Duodenal mucosa (tissue), 2 donors: ENCODE data around the gene CLDN15.

ENCODE experiments used
- H3K27ac ChIP-seq: one replicate; pipeline ENCODE4 v1.7.0; 2013; ENCODE audit warnings: low read depth, low read length
- H3K27me3 ChIP-seq, 2 donors: one replicate each; pipeline ENCODE4 v1.7.0; 2013; ENCODE audit warnings: low read length in 2 of 2, control low read depth in 1 of 2; ENCODE audit not compliant: insufficient read depth in 2 of 2, control insufficient read depth in 1 of 2
- H3K36me3 ChIP-seq, 2 donors: one replicate each; pipeline ENCODE4 v1.7.0; 2013; ENCODE audit warnings: low read length in 2 of 2, control low read depth in 1 of 2; ENCODE audit not compliant: insufficient read depth in 2 of 2, control insufficient read depth in 1 of 2
- H3K4me1 ChIP-seq, 2 donors: one replicate each; pipeline ENCODE4 v1.7.0; 2013; ENCODE audit warnings: low read length in 2 of 2, control low read depth in 1 of 2; ENCODE audit not compliant: insufficient read depth in 2 of 2, control insufficient read depth in 1 of 2
- H3K4me3 ChIP-seq, 2 donors: one replicate each; pipeline ENCODE4 v1.7.0; 2013; ENCODE audit warnings: low read length in 2 of 2, low read depth in 1 of 2
- H3K9ac ChIP-seq, 2 donors: one replicate each; pipeline ENCODE4 v1.7.0; 2013; ENCODE audit warnings: low read length in 2 of 2, low read depth in 1 of 2
- H3K9me3 ChIP-seq, 2 donors: one replicate each; pipeline ENCODE4 v1.7.0; 2013; ENCODE audit warnings: low read length in 2 of 2, control low read depth in 1 of 2; ENCODE audit not compliant: control insufficient read depth in 1 of 2

Gene CLDN15

GRCh38 chr7:101222275-101222830 lies 15.2 kb downstream of the CLDN15 start:
- Histone ChIP-seq H3K36me3 (peaks cover 8 to 34% of the 10 kb centered on the region in 2 donors), H3K4me3 (no peak overlapping the region), H3K9me3 (no peaks in the 10 kb centered on the region), H3K4me1 (peaks cover 17 to 19% of the 10 kb centered on the region in 2 donors), H3K27ac (no peak overlapping the region), H3K9ac (no peak overlapping the region), H3K27me3 (no peaks in the 10 kb centered on the region)

GRCh38 chr7:101220295-101220694 lies 17.3 kb downstream of the CLDN15 start:
- Histone ChIP-seq H3K9me3 (no peaks in the 10 kb centered on the region), H3K4me3 (no peak overlapping the region), H3K4me1 (peaks cover 26 to 34% of the 10 kb centered on the region in 2 donors), H3K27ac (no peak overlapping the region), H3K36me3 (peaks cover 8 to 30% of the 10 kb centered on the region in 2 donors), H3K9ac (no peak overlapping the region), H3K27me3 (no peaks in the 10 kb centered on the region)

GRCh38 chr7:101218236-101219125 lies 19.1 kb downstream of the CLDN15 start:
- Histone ChIP-seq H3K4me1 (peaks cover 26 to 34% of the 10 kb centered on the region in 2 donors), H3K9ac (peak overlapping the region; percentile 89 to 91), H3K4me3 (peak overlapping the region; percentile 70 to 95), H3K27me3 (no peaks in the 10 kb centered on the region), H3K9me3 (no peaks in the 10 kb centered on the region), H3K36me3 (peaks cover 2 to 20% of the 10 kb centered on the region in 2 donors), H3K27ac (peak overlapping the region; percentile 98)

- H3K9ac ChIP-seq, result peak within 1 kb of the TSS; percentile 89 to 91
- H3K9me3 ChIP-seq, result no peaks in the 10 kb centered on the region
- no peaks in the 10 kb centered on the region for H3K27me3 ChIP-seq
- peaks cover 26 to 34% of the 10 kb centered on the region in 2 donors for H3K4me1 ChIP-seq
- H3K27ac ChIP-seq, result peak within 1 kb of the TSS; percentile 98
- H3K36me3 ChIP-seq, result peaks cover 0 to 18% of the 10 kb centered on the region in 2 donors
- H3K4me3 ChIP-seq, result peak within 1 kb of the TSS; percentile 70 to 95
These were observed 20.0 kb downstream of the CLDN15 start, which contains the start of the genes PLOD3 and ZNHIT1 for GRCh38 chr7:101217388-101218235. Gene PLOD3, minus strand, starts transcription at chr7:101217581. Its CDS starts 307 bp downstream, at chr7:101217274. Gene ZNHIT1, plus strand, starts transcription at chr7:101218165. Its CDS starts 31 bp downstream, at chr7:101218196.

GRCh38 chr7:101216860-101217387 lies 20.7 kb downstream of the CLDN15 start:
- Histone ChIP-seq H3K9me3 (no peaks in the 10 kb centered on the region), H3K27me3 (no peaks in the 10 kb centered on the region), H3K4me1 (peaks cover 26 to 34% of the 10 kb centered on the region in 2 donors), H3K27ac (peak overlapping the region; percentile 98), H3K4me3 (peak overlapping the region; percentile 70 to 95), H3K36me3 (peaks cover 0 to 18% of the 10 kb centered on the region in 2 donors), H3K9ac (peak overlapping the region; percentile 75 to 89)

GRCh38 chr7:101216001-101216859 lies 21.4 kb downstream of the CLDN15 start:
- H3K27me3 ChIP-seq, result no peaks in the 10 kb centered on the region
- peaks cover 26 to 34% of the 10 kb centered on the region in 2 donors for H3K4me1 ChIP-seq
- H3K27ac ChIP-seq, result no peak overlapping the region
- H3K36me3 ChIP-seq, result peaks cover 0 to 25% of the 10 kb centered on the region in 2 donors
- H3K9ac ChIP-seq, result peak overlapping the region; percentile 75 to 89
- no peaks in the 10 kb centered on the region for H3K9me3 ChIP-seq
- peak overlapping the region; percentile 70 to 95 for H3K4me3 ChIP-seq

GRCh38 chr7:101212014-101212413 lies 25.6 kb downstream of the CLDN15 start:
- peaks cover 9 to 15% of the 10 kb centered on the region in 2 donors for H3K4me1 ChIP-seq
- H3K9ac ChIP-seq, result no peak overlapping the region
- H3K36me3 ChIP-seq, result peaks cover 7 to 45% of the 10 kb centered on the region in 2 donors
- no peak overlapping the region for H3K4me3 ChIP-seq
- H3K27me3 ChIP-seq, result no peaks in the 10 kb centered on the region
- H3K27ac ChIP-seq, result no peak overlapping the region
- no peaks in the 10 kb centered on the region for H3K9me3 ChIP-seq

GRCh38 chr7:101211501-101211900 lies 26.1 kb downstream of the CLDN15 start:
- Histone ChIP-seq H3K27me3 (no peaks in the 10 kb centered on the region), H3K27ac (no peak overlapping the region), H3K4me3 (no peak overlapping the region), H3K9me3 (no peaks in the 10 kb centered on the region), H3K36me3 (peaks cover 7 to 46% of the 10 kb centered on the region in 2 donors), H3K4me1 (peaks cover 6 to 10% of the 10 kb centered on the region in 2 donors), H3K9ac (no peak overlapping the region)

GRCh38 chr7:101210143-101210542 lies 27.5 kb downstream of the CLDN15 start:
- H3K9ac ChIP-seq, result no peak overlapping the region
- H3K36me3 ChIP-seq, result peaks cover 13 to 44% of the 10 kb centered on the region in 2 donors
- no peak overlapping the region for H3K4me3 ChIP-seq
- H3K27ac ChIP-seq, result no peak overlapping the region
- no peaks in the 10 kb centered on the region for H3K4me1 ChIP-seq
- H3K27me3 ChIP-seq, result no peaks in the 10 kb centered on the region
- H3K9me3 ChIP-seq, result no peaks in the 10 kb centered on the region
